SHP77 (cell line): Measurements from ENCODE around the gene KCNG2.

Source experiments
- DNase-seq, 2 experiments: peaks; one replicate each; lab custom pipeline; 2025; lab: John Stamatoyannopoulos, UW

Gene KCNG2

GRCh38 chr18:79769698-79770500, 27.8 kb upstream of the KCNG2 start:
- no peak for DNase-seq

DNA sequence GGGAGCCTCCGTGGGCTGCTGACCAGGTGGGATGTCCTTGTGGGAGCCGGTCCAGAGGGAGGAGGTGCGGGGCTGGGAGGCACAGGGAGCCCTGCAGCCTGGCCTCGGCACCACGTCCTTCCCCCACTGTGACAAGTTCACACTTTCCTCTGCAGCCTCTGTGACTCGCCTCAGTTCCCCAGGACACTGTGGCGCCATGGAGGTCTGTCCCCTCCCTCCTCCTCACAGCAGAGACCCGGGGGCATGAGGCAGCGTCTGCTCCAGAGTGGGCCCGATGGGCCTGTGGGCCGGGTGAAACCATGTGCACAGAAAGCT, 27.3 kb upstream of the KCNG2 start:
- no peak for DNase-seq

DNA sequence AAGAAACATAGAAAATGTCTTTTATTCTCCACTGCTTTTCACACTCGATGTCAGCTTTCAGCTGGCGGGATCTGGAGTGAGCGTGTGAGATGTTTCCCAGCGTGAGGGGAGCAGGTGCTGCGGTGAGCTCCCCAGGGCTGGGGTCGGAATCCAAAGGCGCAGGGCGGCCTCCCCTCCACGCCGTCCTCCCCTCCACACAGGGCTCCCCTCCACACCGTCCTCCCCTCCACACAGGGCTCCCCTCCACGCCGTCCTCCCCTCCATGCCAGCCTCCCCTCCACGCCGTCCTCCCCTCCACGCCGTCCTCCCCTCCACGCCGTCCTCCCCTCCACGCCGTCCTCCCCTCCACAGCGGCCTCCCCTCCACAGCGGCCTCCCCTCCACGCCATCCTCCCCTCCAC, 26.9 kb upstream of the KCNG2 start:
- DNase-seq: no peak

DNA sequence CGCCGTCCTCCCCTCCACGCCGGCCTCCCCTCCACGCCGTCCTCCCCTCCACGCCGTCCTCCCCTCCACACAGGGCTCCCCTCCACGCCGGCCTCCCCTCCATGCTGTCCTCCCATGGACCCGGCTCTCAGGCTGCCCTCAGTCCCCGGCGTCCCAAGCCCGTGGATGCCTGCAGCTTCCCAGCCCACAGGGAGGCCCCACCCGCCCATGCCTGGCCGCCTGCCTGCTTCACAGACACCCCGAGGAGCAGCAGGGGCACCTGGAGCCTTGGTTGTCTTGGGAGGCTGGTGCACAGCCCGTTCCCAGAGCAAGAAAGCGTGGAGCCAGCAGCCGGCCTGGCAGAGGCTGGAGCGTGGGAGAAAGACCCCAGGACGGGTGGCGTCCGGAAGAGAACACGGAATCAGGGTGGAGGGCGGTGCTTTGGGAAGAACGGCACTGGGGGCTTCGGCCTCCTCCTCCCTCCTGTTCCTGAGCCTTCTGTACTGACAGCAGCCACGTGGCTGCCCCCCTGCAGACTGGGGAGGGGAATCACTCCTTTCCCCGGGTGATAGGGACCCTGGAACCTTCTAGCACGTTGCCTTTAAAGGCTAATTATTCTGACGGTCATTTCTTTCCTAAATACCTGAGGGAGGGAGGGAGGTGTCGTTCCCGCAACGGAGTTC, 26.2 kb upstream of the KCNG2 start:
- no peak for DNase-seq

DNA sequence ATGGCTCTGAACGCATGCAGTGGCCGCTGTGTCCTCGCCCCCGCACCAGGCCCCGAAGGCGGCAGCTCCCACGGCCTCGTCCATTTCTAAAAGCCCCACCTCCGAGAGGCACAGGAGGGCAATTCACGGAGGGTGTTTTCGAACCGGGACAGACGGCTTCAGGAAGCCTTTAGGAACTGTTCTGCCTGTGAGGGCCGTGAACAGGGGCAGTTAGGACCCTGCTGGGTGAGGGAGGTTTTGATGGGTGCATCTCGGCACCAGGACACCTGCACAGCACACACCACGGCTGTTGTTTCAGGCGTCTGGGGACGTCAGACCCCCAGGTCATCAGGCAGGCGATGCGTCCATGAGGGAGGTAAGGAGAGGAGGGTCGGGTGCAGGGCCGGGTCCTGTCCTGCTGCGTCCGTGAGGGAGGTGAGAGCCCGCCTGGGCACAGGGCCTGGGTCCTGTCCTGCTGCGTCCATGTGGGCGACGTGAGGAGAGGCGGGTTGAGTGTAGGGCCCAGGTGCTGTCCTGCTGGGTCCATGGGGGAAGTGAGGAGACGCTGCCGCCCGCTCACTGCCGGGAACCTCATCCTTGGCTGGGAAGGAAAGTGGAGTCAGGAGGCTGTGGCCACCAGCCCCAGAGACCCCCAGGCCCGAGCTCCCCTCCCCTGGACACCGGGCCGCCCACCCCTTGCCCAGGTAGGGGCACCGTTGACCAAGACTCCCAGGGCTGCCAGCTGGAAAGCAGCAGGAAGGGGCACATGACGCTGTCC, 25.5 kb upstream of the KCNG2 start:
- DNase-seq: no peak

GRCh38 chr18:79772865-79773696, 24.7 kb upstream of the KCNG2 start:
- DNase-seq: no peak

DNA sequence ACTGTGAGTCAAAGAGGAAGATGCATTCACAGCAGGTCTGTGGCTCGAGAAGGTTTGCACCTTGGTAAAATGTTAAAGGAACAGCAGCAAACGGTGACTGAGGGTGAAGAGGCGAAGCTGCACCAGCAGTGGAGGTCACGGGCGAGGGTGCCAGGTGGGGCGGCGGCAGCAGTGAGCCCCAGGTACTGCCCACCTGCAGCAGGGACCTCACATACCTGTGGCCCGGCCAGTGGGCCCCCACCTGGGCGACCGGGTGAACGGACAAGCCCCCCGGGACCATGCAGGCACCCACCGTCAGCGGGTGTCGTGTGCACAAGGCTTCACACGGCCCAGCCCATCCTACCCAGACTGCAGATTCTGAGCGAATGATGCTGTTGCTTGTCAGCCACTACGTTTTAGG, 23.6 kb upstream of the KCNG2 start:
- DNase-seq: no peak

- DNase-seq: no peak
Observed at GRCh38 chr18:79775441-79776221, 22.1 kb upstream of the KCNG2 start.

DNA sequence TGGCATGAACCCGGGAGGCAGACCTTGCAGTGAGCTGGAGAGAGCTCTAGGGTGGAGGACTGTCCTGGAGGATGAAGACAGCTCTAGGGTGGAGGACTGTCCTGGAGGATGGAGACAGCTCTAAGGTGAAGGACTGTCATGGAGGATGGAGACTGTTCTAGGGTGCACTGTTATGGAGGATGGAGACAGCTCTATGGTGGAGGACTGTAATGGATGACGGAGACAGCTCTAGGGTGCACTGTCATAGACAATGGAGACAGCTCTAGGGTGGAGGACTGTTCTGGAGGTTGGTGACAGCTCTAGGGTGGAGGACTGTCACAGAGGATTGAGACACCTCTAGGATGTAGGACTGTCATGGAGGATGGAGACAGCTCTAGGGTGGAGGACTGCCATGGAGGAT, 21.1 kb upstream of the KCNG2 start:
- DNase-seq: no peak

- DNase-seq: no peak
Observed at GRCh38 chr18:79778291-79778791, 19.4 kb upstream of the KCNG2 start.

DNA sequence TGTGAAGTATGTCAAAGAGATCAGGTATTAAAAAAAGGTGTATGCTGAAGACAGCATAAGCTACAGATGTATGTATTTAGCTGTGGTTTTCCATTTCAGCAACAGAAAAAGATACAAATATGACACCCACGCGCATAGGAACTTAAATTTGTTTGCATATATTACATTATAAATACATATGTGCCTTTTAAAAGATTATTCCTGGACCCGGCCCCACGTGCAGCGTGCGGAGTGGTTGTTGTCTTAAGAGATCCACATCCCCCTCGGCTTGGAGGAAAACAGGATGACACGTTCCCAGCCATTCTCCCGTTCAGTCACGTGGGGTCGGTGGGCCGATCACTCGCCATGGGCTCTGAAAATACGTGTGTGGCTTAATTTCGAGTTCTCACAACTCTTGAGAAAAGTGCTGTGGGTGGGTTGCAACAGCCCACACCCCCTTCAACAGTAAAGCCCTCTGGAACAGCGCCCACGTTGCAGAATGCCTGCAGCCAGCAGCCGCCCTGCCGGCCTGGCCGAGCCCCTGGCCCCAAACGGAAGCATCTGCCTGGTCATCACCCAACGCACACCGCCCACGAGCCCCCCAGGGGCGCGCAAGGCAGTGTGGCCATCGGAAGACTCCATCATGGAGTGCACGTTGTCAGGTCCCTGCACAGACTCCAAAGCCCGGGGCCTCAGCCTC, 18.6 kb upstream of the KCNG2 start:
- DNase-seq: no peak

GRCh38 chr18:79779700-79780190, 18.0 kb upstream of the KCNG2 start:
- no peak for DNase-seq

DNA sequence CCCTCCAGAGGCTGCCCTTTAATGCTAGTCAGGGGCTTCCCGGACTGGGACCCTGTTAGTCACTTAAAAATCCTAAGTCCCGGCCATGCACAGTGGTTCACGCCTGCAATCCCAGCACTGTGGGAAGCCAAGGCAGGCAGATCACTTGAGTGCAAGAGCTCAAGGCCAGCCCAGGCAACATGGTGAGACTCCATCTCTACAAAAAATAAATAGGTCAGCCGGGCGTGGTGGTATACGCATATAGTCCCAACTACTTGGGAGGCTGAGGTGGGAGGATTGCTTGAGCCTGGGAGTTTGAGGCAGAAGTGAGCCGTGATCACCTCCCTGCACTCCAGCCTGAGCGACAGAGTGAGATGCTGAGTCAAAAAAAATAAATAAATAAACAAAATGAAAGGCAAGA, 17.2 kb upstream of the KCNG2 start:
- DNase-seq: no peak

DNA sequence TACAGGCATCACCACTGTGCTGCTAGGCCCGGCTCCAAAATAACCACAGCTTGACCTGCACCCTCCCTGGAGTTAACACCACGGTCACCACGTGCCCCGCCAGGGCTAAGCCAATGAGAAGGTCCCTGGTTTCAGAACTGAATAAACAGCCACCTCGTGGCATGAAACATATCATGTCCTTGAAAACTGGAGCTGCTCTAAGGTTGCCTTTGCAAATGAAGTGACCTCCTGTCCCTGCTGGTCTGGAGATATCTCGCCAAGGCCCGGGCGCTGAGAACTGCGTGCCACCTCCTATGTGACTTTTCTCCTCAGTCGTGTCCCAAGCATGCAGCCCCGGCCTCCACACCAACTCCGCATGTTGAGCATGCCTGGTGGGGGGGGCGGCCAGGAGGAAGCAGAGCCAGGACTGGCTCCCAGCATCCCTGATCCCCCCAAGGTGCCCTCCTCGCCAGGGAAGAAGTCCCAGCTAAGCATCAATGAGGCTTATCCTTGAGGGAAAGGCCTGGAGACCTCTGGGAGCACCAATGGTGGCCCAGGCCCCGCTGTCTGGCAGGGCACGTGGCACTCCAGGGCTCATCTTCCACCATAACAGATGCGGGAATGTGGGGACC, 16.3 kb upstream of the KCNG2 start:
- DNase-seq: no peak

DNA sequence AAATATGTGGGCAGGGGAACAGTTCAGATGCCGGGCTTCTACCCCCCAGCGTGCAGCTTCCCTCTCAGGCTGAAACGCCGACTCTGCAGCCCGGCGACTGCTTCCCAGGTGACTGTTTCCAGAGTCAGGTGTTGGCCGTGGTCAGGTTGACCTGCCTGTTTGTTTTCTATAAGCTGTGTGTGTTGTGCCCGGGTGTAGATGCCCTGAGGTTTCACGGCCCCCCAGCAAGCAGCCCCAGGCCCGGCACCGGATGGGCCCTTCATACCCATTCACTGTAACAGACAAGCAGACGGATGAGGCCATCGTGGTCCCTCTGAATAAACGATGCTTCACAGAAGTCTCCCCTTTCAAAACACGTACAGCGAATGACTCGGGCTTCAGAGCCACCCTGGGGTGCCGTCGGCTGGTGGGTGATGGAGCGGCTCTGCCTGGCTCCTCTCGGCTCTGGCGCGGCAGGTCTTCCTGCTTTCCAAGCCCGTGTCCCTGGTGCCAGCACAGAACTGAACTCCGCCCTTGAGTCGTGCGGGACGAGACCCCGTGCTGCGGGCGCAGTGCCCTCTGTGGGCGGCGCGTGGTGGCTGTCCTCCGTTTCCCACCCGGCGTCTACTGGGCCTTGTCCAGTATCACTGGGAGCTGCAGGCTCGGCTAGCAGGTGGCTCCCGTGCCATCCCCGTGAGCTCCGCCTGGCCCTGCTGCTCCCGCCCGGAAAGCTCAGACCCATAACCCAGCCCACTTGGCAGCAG, 15.0 kb upstream of the KCNG2 start:
- DNase-seq: no peak

- DNase-seq: no peak
Observed at GRCh38 chr18:79784071-79784913, 13.4 kb upstream of the KCNG2 start.

DNA sequence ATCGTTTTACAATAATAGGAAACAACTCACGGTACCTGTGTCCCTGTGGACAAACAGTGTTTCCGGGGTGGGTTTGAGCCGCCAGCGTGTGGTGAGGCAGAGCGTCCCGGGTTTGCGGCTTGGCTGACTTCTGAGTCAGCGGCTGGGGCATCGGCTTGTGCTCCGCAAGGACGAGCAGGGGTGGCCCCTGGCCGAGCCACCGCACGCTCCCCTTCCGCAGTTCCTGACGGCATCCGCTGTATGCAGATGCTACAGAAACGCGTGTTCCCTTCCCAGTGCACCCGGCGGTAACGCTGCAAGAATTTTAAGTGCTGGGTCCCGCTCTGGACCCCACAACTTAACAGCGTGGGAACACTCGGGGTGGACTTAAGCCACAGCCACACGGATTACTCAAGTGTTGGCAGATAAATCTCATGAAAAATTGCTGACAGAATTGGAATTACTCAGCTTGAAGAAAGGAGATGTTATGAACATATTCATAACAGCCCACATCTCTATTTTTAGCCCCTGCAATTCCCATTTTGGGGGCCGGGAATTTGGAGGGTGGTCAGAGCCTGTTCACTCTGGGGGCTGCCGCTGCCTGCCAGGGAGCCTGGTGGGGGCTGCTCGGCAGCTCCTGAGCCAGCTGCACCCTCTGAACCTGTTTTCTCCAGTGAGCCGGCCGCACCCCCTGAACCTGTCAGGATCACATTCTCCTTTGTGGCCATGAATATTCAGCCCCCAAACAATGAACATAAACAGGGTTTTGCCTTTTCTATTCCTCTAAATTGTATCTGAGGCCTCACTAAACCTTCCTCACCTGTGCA, 12.6 kb upstream of the KCNG2 start:
- no peak for DNase-seq

DNA sequence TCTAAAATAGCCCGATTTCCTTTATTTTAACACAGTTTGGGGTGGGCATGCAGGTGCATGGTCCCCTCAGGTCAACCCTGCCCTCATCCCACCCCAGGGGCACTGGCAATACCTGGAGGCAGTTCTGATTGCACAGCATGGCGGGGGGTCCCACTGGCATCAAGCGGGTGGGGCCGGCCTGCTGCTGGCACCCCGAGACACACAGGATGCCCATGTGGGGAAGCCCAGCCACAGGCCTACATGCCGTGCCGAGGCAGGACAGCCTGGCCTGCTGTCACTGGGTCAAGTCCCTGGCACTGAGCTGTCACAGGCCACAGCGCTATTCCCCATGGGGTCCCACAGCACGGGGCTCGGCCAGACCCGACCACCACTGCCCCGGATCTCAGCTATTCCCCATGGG, 11.9 kb upstream of the KCNG2 start:
- DNase-seq: no peak
